Activated CD8-positive, alpha-beta memory T cell treated with anti-CD3 and anti-CD28 coated beads, Interleukin-2, amount 50 U/mL, for 1 hour (primary cell): Measurements from ENCODE around the gene ZNF688.
"Not testable (repeated sequence)": the region's sequence is repeated elsewhere in the genome, so short reads cannot be mapped to it uniquely, and the experiment has no call there.

Experiments
- DNase-seq: peaks from one replicate; pipeline ENCODE4 v3.0.0-alpha.2; 2020; ENCODE audit errors: extremely low read depth

Gene ZNF688

DNA sequence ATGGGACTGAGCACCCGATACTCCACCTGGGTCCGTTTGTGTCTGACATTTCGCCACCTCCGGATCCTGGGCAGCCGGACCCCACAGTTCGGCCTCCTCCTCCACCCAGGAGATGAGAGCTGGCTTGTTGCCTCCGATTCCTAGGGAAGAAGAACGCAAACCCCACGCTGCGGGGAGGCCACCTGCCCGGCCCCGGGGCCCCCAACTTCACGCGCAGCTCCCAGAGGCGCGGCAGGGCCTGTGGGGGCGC is 13.9 kb downstream of the ZNF688 start:
- DNase-seq, result no peak

DNA sequence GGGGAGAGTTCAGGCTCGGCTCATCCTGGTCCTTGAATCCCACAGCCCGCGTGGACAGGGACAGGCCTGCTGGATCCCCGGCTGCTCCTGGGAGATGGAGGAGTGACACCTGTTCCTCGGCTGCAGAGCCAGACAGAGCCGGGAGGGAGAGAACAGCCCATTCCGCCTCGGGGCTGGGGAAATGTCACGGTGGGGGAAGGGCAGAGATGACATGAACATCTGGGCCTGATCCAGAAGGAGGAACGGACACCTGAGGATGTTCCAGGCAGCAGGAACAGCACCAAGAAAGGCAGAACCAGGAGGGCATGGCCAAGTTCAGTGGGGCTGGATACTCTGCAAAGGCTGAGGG is 15.4 kb downstream of the ZNF688 start:
- DNase-seq, result no peak

DNA sequence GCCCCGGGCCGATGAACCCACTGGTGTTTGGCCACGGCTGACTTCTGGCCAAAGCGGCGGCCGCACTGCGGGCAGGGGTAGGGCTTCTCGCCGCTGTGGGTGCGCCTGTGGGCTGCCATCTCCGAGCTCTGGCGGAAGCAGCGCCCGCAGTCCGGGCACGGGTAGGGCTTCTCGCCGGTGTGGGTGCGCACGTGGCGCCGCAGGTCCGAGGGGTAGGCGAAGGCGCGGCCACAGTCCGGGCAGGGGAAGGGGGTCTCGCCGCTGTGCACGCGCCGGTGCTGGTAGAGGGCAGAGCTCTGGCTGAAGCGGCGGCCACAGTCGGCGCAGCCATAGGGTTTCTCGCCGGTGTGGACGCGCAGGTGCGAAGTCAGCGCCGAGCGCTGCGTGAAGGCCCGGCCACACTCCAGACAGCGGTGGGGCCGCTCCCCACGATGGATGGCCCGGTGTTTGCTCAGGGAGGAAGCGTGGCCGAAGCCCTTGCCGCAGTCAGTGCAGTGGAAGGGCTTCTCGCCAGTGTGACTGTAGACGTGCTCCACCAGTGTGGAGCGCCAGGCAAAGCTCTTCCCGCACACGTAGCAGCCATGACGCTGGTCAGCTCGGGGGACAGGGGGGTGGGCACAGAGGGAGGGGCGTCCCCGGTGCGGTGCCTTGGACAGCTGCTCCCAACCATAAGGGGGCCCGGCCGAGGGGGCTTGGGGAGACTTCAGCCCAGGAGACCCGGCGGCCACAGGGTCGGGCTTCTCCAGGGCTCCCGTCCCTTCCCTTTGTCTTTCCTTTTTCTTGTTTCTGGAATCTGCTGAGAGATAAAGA is 16.0 kb downstream of the ZNF688 start:
- no peak for DNase-seq

DNA sequence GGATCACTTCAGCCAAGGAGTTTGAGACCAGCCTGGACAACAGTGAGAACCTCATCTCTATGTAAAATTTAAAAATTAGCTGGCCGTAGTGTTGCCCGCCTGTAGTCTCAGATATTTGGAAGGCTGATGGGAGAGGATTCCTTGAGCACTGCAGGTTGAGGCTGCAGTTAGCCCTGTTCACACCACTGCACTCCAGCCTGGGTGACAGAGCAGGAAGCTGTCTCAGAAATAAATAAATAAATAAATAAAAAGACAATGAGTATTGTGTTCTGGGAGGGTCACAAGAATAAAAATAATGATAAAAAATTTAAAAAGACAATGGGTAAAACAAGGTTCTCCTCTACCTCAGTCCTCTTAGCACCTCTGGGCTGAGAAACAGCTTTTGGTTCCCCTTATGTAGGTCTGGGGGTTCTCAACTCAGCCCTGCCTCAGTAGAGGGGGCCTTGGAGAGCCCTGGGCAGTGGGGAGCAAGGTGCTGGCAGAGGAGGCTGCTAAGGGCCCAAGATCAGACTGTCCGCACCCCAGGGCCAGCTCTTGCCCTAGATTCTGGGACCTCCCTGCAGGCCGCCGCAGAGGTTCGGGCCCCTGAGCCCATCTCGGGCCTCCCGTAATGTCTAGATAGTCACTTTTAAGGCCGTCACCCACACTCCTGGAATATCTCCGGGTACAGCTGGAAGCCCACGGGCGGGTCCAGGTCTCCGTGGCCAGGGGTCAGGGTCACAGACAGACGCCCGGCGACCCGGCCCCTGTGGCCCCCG is 16.8 kb downstream of the ZNF688 start:
- no peak for DNase-seq

DNA sequence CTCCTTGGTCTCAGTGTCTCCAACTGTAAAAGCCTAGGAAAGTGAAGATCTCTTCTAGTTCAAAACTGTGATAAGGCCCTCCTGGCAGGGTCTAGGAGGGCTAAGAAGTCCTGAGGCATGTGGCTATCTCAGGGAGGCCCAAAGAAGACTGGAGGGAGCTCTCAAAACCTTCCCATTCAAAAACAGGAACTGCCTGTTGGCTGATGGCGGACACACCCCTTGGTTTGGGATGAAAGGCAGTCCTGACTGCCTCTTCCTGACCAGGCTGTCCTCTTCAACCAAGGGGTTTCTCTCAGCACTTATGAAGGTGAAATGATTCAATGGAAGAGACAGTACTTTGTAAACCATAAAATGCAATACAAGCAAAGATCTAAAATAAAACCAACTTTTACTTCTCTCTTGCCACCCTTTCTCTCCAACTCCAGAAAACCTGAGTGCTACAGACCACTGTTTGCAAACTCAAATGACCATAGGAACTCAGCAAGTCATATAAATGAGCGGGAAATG is 18.1 kb downstream of the ZNF688 start:
- DNase-seq, result no peak

DNA sequence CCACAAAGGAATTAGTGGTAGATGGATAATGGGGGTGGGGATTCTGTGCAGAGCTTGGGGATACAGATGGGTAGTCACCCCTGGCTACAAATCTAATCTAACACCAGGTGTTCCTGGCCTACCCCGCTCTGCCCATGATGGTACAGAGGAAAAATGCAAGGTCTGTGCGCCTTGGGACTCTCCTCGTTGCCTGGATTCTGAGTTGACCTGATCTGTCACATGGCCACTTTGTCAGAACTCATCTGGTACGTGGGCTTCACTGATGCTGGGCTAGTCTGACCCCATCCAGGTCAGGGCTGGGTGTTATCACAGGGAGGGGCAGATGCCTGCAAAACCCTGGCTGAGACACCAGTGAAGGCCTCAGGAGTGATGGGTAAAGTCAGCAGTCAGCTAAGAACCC is 18.6 kb downstream of the ZNF688 start:
- DNase-seq, result no peak

DNA sequence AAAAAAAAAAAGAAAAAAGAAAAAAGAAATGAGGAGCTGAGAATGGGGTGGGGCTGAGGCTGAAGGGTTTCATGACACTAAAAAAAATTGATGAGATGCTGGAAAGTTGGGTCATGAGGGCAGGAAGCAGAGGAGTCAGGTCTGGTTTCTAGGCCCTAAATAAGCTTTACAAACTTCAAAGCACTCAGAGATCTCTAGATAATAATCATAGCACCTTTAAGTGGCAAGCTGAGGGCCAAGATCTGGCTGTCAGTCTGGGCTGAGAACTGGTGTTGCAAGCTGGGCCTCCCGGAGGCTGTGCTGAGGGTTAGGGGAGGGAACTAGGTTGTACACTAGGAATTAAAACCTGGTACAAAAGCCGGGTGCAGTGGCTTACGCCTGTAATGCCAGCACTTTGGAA is 19.7 kb downstream of the ZNF688 start:
- DNase-seq, result peak; percentile 53

DNA sequence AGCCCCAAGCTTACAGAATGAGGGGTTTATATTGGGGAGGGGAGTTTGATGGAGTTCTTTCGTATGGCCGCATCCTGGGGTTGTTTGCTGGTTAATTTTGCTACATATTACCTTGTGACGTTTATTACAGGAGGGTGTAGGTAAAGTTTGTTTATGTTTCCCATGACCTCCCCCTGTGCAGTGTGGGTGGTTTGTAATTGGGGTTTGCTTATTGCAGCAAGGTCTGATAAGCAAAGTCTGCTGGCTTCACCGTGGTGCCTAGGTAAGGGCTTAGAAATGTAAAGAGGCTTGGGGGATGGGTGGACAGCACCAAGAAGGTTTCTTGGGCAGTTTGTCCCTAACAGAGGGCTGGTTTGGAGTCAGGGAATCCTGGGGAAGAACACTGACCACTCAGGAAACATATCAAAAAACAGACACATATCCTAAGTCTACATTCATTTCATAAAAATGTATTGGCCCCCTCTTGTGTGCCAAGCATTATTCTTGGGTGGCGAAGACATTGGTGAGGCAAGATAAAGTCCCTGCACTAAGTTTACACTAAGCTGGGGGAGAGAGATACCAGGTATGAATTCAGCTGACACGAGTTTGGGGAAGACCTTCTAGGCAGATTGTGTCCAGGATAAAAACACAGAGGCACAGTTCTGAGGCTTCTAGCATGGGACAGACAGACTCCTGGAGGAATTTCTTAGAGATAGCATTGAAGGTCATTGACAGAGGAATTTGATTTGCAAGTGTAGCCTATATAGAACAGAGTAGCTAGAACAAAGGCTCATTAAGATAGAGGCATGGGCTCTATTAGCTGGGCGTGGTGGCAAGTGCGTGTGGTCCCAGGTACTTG is 22.9 kb downstream of the ZNF688 start:
- DNase-seq, result no peak

DNA sequence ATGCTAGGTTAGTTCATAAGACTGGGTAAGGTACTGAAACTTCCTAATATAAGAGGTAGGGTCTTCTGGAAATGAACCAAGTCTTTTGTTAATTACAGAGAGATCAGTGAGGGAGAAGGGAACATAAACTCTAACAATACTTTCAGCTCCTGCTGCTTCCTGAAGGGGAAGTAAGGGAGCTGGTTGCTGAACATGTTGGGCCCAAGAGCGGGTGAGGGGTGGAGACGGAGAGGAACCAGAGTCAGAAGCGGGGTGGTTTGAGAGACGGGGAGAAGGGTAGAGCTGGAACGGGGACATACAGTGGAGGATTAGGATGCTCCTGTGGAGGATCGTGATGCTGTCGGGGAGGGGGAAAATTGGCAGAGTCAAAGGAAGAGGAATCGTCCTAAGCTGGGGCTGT is 25.4 kb downstream of the ZNF688 start:
- DNase-seq, result no peak

DNA sequence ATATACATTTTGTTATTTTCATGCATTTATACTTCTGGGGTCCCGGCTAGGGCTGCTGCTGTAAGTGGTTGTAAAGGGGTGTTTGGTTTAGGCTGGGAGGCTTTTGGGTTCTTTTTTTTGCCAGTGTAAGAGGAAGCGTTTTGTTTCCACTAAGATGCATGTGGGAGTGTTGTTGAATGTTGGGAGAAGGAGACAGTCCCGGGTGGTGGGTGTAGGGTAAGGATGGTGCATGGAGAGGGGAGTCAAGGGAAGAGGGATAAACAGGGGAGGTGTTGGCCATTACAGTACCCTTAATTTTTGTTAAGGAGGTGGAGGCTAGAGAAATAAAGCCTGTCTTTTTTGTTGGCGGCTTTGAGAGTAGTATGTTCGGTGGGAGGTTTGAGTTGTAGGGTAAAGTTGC is 28.4 kb downstream of the ZNF688 start:
- no peak for DNase-seq

DNA sequence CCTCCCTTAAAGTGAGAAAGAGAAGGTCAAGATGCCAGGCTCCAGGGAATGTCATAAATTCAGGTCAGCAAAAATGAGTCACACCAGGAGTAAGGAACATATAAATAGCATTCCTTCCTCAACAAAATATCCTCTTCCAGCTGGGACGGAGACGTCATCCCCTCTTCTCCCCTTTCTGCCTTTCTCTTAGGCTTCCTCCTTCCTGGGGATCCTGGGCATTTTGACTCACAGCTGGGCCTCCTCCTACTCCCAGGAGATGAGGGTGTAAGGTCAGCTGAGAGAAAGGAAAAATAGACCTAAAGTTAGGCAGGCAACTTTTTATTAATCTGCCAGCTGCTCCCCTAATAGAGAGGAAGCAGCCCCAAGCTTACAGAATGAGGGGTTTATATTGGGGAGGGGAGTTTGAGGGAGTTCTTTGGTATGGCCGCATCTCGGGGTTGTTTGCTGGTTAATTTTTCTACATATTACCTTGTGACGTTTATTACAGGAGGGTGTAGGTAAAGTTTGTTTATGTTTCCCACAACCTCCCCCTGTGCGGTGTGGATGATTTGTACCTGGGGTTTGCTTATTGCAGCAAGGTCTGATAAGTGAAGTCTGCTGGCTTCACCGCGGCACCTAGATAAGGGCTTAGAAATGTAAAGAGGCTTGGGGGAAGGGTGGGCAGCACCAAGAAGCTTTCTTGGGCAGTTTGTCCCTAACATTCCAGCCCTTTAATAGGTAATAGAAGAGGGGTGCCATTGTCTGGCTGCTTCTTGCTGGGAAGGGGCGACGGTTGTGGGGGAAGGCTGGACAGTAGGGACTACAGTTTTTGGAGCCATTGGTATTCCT is 29.8 kb downstream of the ZNF688 start:
- DNase-seq, result no peak

DNA sequence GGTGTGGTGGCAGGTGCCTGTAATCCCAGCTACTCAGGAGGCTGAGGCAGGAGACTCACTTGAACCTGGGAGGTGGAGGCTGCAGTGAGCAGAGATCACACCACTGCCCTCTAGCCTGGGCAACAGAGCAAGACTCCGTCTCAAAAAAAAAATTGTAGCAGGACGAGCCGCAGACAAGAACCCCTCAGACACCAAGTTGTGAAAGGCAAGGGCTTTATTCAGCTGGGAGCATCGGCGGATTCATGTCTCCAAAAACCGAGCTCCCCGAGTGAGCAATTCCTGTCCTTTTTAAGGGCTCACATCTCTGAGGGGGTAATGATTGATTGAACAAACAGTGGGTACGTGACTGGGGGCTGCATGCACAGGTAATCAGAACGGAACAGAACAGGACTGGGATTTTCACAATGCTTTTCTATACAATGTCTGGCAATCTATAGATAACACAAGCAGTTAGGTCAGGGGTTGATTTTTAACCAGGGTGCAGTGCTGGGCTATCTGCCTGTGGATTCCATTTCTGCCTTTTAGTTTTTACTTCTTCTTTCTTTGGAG is 30.5 kb downstream of the ZNF688 start:
- DNase-seq, result not testable (repeated sequence)

DNA sequence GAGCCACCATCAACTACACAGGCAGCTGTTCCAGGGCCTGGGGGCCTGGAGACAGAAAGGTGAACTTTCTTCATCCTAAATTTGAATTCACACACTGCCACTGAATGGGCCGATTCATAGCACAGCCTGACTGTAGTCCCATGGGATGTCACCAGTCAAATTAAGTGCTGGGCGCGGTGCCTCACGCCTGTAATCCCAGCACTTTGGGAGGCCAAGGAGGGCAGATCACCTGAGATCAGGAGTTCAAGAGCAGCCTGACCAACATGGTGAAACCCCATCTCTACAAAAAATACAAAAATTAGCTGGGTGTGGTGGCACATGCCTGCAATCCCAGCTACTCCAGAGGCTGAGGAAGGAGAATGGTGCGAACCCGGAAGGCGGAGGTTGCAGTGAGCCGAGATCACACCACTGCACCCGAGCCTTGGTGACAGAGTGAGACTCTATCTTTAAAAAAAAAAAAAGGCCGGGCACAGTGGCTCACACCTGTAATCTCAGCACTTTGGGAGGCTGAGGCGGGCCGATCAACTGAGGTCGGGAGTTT is 31.5 kb downstream of the ZNF688 start:
- not testable (repeated sequence) for DNase-seq

DNA sequence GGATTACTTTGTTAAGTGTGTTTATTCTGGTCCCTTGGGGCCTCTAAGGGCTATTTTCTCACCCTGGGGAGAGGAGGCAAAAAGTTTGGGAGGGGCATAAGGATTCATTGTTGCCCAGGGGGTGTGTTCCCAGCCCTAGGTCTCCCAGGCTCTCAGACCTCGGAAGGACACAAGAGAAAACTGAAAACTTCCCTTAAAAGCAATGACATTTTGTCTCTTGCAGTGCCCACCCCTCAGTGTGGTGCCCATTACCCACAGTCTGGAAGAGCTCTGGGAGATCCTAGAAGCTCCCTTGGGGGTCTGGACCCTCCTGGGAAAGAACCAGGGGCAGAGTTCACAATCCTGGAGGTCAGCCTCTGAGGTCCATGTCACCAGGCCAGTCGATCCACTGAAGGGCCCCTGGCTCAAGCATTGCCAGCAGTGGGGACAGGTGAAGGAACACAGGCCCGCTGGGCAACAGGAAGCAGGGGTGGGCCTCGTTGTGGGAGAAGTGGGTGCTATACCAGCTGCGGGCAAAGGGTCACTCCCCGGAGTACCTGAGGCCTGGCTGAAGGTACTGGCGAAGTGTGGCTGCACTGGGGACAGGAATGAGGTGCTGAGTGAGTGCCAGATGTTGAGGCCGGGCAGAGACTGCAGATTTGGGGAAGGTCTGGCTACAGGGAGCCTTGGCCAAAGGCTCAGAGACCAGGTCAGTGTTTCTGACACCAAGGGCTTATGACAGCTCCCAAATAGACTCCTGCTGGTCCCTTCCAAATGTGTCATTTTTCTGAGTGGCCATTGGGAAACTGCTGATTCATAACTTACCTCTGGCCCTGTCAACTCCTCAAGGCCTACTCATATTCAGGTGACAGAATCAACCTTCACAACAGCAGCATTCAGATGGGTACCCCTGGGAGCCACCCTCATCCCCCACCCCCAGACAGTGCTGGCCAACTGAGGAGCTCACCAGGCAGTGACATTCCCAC is 32.2 kb downstream of the ZNF688 start:
- no peak for DNase-seq

DNA sequence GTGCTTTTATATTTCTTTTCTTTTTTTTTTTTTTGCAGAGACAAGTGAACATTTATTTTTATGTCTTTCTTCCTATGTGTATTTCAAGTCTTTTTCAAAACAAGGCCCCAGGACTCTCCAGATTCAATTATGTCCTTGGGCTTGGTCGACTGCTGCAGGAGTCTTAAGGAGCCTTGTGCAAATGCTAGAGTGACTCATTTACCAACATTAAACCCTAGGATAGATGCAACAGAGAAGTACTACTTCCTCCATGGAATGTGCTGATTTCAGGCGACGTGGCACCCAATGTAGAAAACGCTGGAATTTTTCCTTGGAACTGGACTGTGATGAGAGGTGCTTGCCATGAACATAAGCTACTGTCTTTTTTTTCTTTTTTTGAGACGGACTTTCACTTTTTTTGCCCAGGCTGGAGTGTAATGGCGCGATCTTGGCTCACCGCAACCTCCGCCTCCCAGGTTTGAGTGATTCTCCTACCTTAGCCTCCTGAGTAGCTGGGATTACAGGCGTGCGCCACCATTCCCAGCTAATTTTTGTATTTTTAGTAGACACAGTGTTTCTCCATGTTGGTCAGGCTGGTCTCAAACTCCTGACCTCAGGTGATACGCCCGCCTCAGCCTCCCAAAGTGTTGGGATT is 35.0 kb downstream of the ZNF688 start:
- DNase-seq, result not testable (repeated sequence)

DNA sequence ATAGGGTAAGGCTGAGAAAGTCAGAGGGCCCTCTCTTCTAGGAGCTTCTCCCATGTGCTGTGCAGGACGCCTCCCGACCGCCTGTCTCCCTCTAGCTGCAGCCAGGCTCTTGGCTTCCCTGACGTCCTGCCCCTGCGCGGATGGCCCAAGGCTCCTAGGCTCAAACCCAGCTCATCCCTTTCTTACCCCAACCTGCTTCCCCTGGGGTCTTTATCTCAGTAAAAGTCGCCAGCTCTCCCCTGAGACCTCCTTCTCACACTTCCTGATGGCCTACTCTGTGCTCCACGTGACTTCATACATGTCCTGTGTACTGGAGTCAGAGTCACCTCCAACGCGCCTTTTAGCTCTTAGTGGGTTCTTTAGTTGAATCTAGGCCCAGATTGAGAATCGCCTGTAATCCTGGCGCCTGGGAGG is 35.7 kb downstream of the ZNF688 start:
- no peak for DNase-seq

DNA sequence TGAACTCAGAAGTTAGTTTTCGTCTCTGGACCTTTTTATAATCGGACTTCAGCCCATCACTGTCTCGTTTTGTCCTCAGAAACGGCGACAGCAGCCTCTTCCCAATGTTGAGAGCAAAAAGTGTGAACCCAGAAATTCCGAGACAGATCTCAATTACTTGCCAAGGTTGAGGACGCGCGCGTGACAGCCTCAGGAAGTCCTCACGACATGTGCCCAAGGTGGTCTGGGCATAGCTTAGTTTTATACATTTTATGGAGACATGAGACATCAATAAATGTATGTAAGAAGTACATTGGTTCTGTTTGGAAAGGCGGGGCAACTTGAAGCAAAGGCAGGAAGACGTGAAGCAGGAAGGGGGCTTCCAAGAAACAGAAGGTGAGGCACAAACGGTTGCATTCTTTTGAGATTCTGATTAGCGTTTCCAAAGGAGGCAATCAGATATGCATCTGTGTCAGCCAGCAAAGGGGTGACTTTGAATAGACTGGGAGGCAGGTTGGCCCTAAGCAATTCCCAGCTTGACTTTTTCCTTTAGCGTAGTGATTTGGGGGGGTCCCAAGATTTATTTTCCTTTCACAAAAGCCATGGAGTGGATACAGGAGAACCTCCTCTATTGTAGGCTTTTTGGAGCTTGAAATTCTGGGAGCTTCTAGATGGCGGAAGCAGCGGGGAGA is 36.3 kb downstream of the ZNF688 start:
- no peak for DNase-seq

DNA sequence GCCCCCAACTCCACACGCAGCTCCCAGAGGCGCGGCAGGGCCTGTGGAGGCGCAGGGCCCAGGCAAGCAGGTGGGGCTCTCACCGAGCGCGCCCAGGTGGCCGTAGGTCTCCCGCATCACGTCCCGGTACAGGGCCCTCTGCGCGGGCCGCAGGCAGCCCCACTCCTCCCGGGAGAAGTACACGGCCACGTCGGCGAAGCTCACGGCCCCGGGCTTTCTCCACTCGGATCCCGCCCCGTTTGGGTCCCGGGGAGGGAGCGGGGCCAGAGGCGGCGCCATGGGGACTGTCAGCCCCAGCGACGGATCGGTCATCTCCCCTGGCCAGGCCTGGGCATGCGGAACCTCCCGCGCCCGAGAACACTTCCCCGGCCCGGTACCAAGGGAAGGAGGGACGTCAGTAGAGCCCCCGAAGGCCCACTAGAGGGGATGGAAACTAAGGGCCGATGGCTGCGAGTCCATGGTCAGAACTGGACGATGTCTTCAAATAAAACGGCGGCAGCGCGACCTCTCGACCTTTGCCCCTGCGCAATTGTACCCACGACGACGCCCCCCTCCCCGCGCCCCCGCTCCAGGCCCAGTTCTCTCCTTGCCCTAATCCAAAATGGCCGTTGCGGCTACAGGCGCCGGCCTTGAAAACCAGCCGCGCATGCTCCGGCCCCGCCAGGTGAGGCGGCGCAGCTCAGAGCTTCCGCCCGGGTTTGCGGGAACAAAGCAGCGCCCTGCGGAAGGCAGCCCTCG is 37.0 kb downstream of the ZNF688 start, which contains the start of gene ZNF747:
TSS of gene ZNF747 (minus strand) at position 491 of the 738 bp plus-strand sequence. CDS start at position 312, 179 bp downstream.
- DNase-seq, result peak; percentile 80
